ENCODE measurements around the gene PDZRN3.

PDZRN3 gene

GRCh38 chr3:73608456-73609314 is 16.1 kb downstream of the PDZRN3 start:
- Histone ChIP-seq H3K79me1 (ENCODE audit: low read length) (peaks cover 24% of the 10 kb centered on the region), H2AK5ac (ENCODE audit: low read length) (no peak overlapping the region), H2BK120ac (ENCODE audit: insufficient read depth, low read length, poor library complexity) (peak overlapping the region; percentile 20), H3K27ac (ENCODE audit: low read depth, low read length) (peak overlapping the region; percentile 89), H3K36me3 (ENCODE audit: control insufficient read depth in 1 of 2, insufficient read depth in 2 of 2, low read length in 2 of 2) (peaks cover 5 to 6% of the 10 kb centered on the region in 2 experiments), H3K79me2 (ENCODE audit: control insufficient read depth, insufficient read depth, low read length, poor library complexity) (peaks cover 12% of the 10 kb centered on the region), H4K12ac (ENCODE audit: low read depth, low read length) (no peak overlapping the region), H4K8ac (ENCODE audit: low read depth, low read length) (no peak overlapping the region), H3K4me3 (ENCODE audit: low read depth, low read length) (no peak overlapping the region), H3K14ac (ENCODE audit: low read length) (no peak overlapping the region), H3K9ac (ENCODE audit: low read length) (no peak overlapping the region), H3K4me1 (ENCODE audit: control insufficient read depth in 1 of 2, insufficient read depth in 2 of 2, low read length in 2 of 2) (peaks cover 30 to 35% of the 10 kb centered on the region in 2 experiments), H4K91ac (ENCODE audit: low read depth, low read length) (peak overlapping the region; percentile 53), H3K4me2 (ENCODE audit: low read length) (peak overlapping the region; percentile 27), H2AFZ (ENCODE audit: insufficient read depth, low read length, poor library complexity) (no peak overlapping the region), H3K18ac (ENCODE audit: low read length) (no peak overlapping the region), H3K9me3 (ENCODE audit: insufficient read depth, low read depth, low read length) (no peaks in the 10 kb centered on the region), H3K27me3 (ENCODE audit: insufficient read depth, low read length) (no peaks in the 10 kb centered on the region), H3K4ac (ENCODE audit: low read depth, low read length) (no peak overlapping the region), H3K23ac (ENCODE audit: low read length) (no peak overlapping the region), H2BK5ac (ENCODE audit: low read depth, low read length, poor library complexity) (peak overlapping the region; percentile 71), H2BK12ac (ENCODE audit: low read length) (no peak overlapping the region)
- WGBS (ENCODE audit: extremely low coverage, insufficient coverage, insufficient read length), result no CpG with 5 or more reads among the region's 12 CpGs
- peak; percentile 21 to 37 for DNase-seq

- no peak overlapping the region for H4K12ac ChIP-seq (ENCODE audit: low read depth, low read length)
- peak overlapping the region; percentile 16 for H3K27ac ChIP-seq (ENCODE audit: low read depth, low read length)
- H3K9ac ChIP-seq (ENCODE audit: low read length), result no peak overlapping the region
- peaks cover 25 to 32% of the 10 kb centered on the region in 2 experiments for H3K4me1 ChIP-seq (ENCODE audit: control insufficient read depth in 1 of 2, insufficient read depth in 2 of 2, low read length in 2 of 2)
- DNase-seq, result no peak
- H4K91ac ChIP-seq (ENCODE audit: low read depth, low read length), result peak overlapping the region; percentile 19
- H3K23ac ChIP-seq (ENCODE audit: low read length), result no peak overlapping the region
- H3K79me2 ChIP-seq (ENCODE audit: control insufficient read depth, insufficient read depth, low read length, poor library complexity), result peaks cover 6% of the 10 kb centered on the region
- peaks cover 6% of the 10 kb centered on the region in 2 experiments for H3K36me3 ChIP-seq (ENCODE audit: control insufficient read depth in 1 of 2, insufficient read depth in 2 of 2, low read length in 2 of 2)
- H3K18ac ChIP-seq (ENCODE audit: low read length), result no peak overlapping the region
- H2BK5ac ChIP-seq (ENCODE audit: low read depth, low read length, poor library complexity), result no peak overlapping the region
- H3K27me3 ChIP-seq (ENCODE audit: insufficient read depth, low read length), result no peaks in the 10 kb centered on the region
- no peak overlapping the region for H3K4ac ChIP-seq (ENCODE audit: low read depth, low read length)
- H2BK12ac ChIP-seq (ENCODE audit: low read length), result peak overlapping the region; percentile 11
- no peak overlapping the region for H2AK5ac ChIP-seq (ENCODE audit: low read length)
- peaks cover 22% of the 10 kb centered on the region for H3K79me1 ChIP-seq (ENCODE audit: low read length)
- no peak overlapping the region for H3K4me3 ChIP-seq (ENCODE audit: low read depth, low read length)
- H2AFZ ChIP-seq (ENCODE audit: insufficient read depth, low read length, poor library complexity), result no peak overlapping the region
- H3K9me3 ChIP-seq (ENCODE audit: insufficient read depth, low read depth, low read length), result no peaks in the 10 kb centered on the region
- no peak overlapping the region for H3K14ac ChIP-seq (ENCODE audit: low read length)
- H2BK120ac ChIP-seq (ENCODE audit: insufficient read depth, low read length, poor library complexity), result peak overlapping the region; percentile 79
- no peak overlapping the region for H3K4me2 ChIP-seq (ENCODE audit: low read length)
- no peak overlapping the region for H4K8ac ChIP-seq (ENCODE audit: low read depth, low read length)
Observed at GRCh38 chr3:73605861-73606260, 18.9 kb downstream of the PDZRN3 start.

- Histone ChIP-seq H3K27ac (ENCODE audit: low read depth, low read length) (peak overlapping the region; percentile 16), H2BK5ac (ENCODE audit: low read depth, low read length, poor library complexity) (no peak overlapping the region), H3K9me3 (ENCODE audit: insufficient read depth, low read depth, low read length) (no peaks in the 10 kb centered on the region), H4K91ac (ENCODE audit: low read depth, low read length) (no peak overlapping the region), H3K4me1 (ENCODE audit: control insufficient read depth in 1 of 2, insufficient read depth in 2 of 2, low read length in 2 of 2) (peaks cover 25 to 32% of the 10 kb centered on the region in 2 experiments), H2BK120ac (ENCODE audit: insufficient read depth, low read length, poor library complexity) (no peak overlapping the region), H3K14ac (ENCODE audit: low read length) (no peak overlapping the region), H3K27me3 (ENCODE audit: insufficient read depth, low read length) (no peaks in the 10 kb centered on the region), H3K4me2 (ENCODE audit: low read length) (no peak overlapping the region), H3K9ac (ENCODE audit: low read length) (no peak overlapping the region), H3K36me3 (ENCODE audit: control insufficient read depth in 1 of 2, insufficient read depth in 2 of 2, low read length in 2 of 2) (peaks cover 6% of the 10 kb centered on the region in 2 experiments), H4K8ac (ENCODE audit: low read depth, low read length) (no peak overlapping the region), H2BK12ac (ENCODE audit: low read length) (no peak overlapping the region), H3K23ac (ENCODE audit: low read length) (no peak overlapping the region), H4K12ac (ENCODE audit: low read depth, low read length) (no peak overlapping the region), H3K79me1 (ENCODE audit: low read length) (peaks cover 22% of the 10 kb centered on the region), H3K18ac (ENCODE audit: low read length) (no peak overlapping the region), H3K4ac (ENCODE audit: low read depth, low read length) (no peak overlapping the region), H2AFZ (ENCODE audit: insufficient read depth, low read length, poor library complexity) (no peak overlapping the region), H3K79me2 (ENCODE audit: control insufficient read depth, insufficient read depth, low read length, poor library complexity) (peaks cover 6% of the 10 kb centered on the region), H3K4me3 (ENCODE audit: low read depth, low read length) (no peak overlapping the region), H2AK5ac (ENCODE audit: low read length) (no peak overlapping the region)
- peak in 1 of 2 donors; percentile 40 for DNase-seq
- no CpG with 5 or more reads among the region's 1 CpG for WGBS (ENCODE audit: extremely low coverage, insufficient coverage, insufficient read length)
Observed at GRCh38 chr3:73605412-73605811, 19.3 kb downstream of the PDZRN3 start.

DNA sequence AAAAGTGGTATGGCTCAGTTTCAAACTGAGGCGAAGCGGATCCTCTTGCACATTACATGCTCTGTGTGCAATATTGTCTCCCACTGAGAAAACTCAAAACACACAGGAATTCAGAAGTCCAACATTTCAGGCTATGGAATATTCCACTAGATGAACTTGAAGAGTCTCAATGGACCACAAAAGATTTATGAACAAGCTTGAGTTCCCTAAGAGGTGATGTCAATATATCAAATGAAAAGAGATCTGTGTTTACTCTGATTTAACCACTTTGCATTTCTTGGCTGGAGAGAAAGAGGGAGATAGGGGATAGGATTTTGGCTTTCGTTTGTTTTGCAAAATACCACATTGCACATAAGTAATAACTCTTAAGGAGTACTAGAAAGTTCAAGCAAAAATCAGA is 20.3 kb downstream of the PDZRN3 start:
- Histone ChIP-seq H3K27me3 (ENCODE audit: insufficient read depth, low read length) (no peaks in the 10 kb centered on the region), H3K27ac (ENCODE audit: low read depth, low read length) (peak overlapping the region; percentile 73), H2AK5ac (ENCODE audit: low read length) (no peak overlapping the region), H4K91ac (ENCODE audit: low read depth, low read length) (peak overlapping the region; percentile 79), H4K8ac (ENCODE audit: low read depth, low read length) (no peak overlapping the region), H2BK12ac (ENCODE audit: low read length) (no peak overlapping the region), H2AFZ (ENCODE audit: insufficient read depth, low read length, poor library complexity) (no peak overlapping the region), H3K4me1 (ENCODE audit: control insufficient read depth in 1 of 2, insufficient read depth in 2 of 2, low read length in 2 of 2) (peaks cover 25 to 32% of the 10 kb centered on the region in 2 experiments), H3K4me3 (ENCODE audit: low read depth, low read length) (no peak overlapping the region), H3K36me3 (ENCODE audit: control insufficient read depth in 1 of 2, insufficient read depth in 2 of 2, low read length in 2 of 2) (peaks cover 8% of the 10 kb centered on the region in 2 experiments), H4K12ac (ENCODE audit: low read depth, low read length) (no peak overlapping the region), H3K79me1 (ENCODE audit: low read length) (peaks cover 22% of the 10 kb centered on the region), H3K14ac (ENCODE audit: low read length) (no peak overlapping the region), H2BK5ac (ENCODE audit: low read depth, low read length, poor library complexity) (peak overlapping the region; percentile 69), H2BK120ac (ENCODE audit: insufficient read depth, low read length, poor library complexity) (peak overlapping the region; percentile 41), H3K9ac (ENCODE audit: low read length) (no peak overlapping the region), H3K4ac (ENCODE audit: low read depth, low read length) (no peak overlapping the region), H3K79me2 (ENCODE audit: control insufficient read depth, insufficient read depth, low read length, poor library complexity) (peaks cover 4% of the 10 kb centered on the region), H3K18ac (ENCODE audit: low read length) (no peak overlapping the region), H3K23ac (ENCODE audit: low read length) (no peak overlapping the region), H3K9me3 (ENCODE audit: insufficient read depth, low read depth, low read length) (no peaks in the 10 kb centered on the region), H3K4me2 (ENCODE audit: low read length) (no peak overlapping the region)
- no CpG with 5 or more reads among the region's 3 CpGs for WGBS (ENCODE audit: extremely low coverage, insufficient coverage, insufficient read length)
- DNase-seq, result no peak
